GM12878 (cell line): ENCODE results near the gene ARRDC1. TPM values are rescaled to one million over a fixed set of nuclear protein-coding genes. Genes with fewer than 3 reads are reported as not detected.

ENCODE experiments used
- ATAC-seq: fragments of 200-7000 bp; cut with Tn5 transposase; 3 replicates; pipeline ENCODE4 v1.9.1; 2020; ENCODE audit warnings: mild to moderate bottlenecking, moderate library complexity
- BruUV-seq: library from RNA; stranded (reverse); fragments of 400-500 nt; replicated peaks from 2 replicates; lab custom pipeline; 2021; lab: Mats Ljungman, UMichigan
- CTCF ChIA-PET: fragments of 300-600 bp; sonication (Branson Sonifier 250); formaldehyde crosslinking; extraction: SDS; loops from one replicate; lab custom pipeline; 2021; ENCODE audit warnings: inconsistent platforms; lab: Yijun Ruan, JAX
- POLR2A ChIA-PET: fragments of 350-600 bp; formaldehyde crosslinking; extraction: SDS; loops from one replicate; lab custom pipeline; 2021; ENCODE audit warnings: inconsistent platforms; lab: Charles Lee
- RAD21 ChIA-PET: fragments of 300-600 bp; sonication (Branson Sonifier 250); formaldehyde crosslinking; loops from one replicate; lab custom pipeline; 2023; ENCODE audit warnings: antibody characterized with exemption; ENCODE audit not compliant: unreplicated experiment; lab: Charles Lee
- SMC1A ChIA-PET: fragments of 300-600 bp; sonication (Branson Sonifier 250); formaldehyde crosslinking; loops from one replicate; lab custom pipeline; 2023; ENCODE audit not compliant: unreplicated experiment, uncharacterized antibody; lab: Charles Lee
- DNase-seq: peaks from one replicate; pipeline ENCODE4 v3.0.0-alpha.2; 2011; ENCODE audit warnings: low read depth, low spot score
- FAIRE-seq: peaks from 3 replicates; lab custom pipeline; 2011; peaks lifted over from hg19 to GRCh38; lab: Jason Lieb, UNC
- H2AFZ ChIP-seq: 2 replicates; pipeline ENCODE4 v1.6.0; 2011; ENCODE audit warnings: low read depth, low read length, control low read depth; ENCODE audit not compliant: control insufficient read depth
- H3K27ac ChIP-seq: 2 replicates; pipeline ENCODE4 v1.5.1; 2011; ENCODE audit warnings: control low read depth; ENCODE audit not compliant: control insufficient read depth, insufficient read depth
- H3K27me3 ChIP-seq, 2 experiments: replicated peaks in 1 of 2; 2 replicates each; pipeline versions ENCODE4 v1.6.0 to v1.6.1; 2011; ENCODE audit warnings: low read length in 1 of 2; ENCODE audit not compliant: control insufficient read depth in 2 of 2, insufficient read depth in 2 of 2
- H3K36me3 ChIP-seq, 2 experiments: 2 replicates each; pipeline ENCODE4 v1.5.1; 2011; ENCODE audit warnings: low read length in 1 of 2; ENCODE audit not compliant: control insufficient read depth in 2 of 2, insufficient read depth in 2 of 2
- H3K4me1 ChIP-seq: 2 replicates; pipeline ENCODE4 v1.6.1; 2011; ENCODE audit warnings: mild to moderate bottlenecking, low read length, moderate library complexity, mixed read lengths; ENCODE audit not compliant: control insufficient read depth, insufficient read depth
- H3K4me2 ChIP-seq: 2 replicates; pipeline ENCODE4 v1.6.0; 2011; ENCODE audit warnings: control low read depth; ENCODE audit not compliant: control insufficient read depth, insufficient read depth
- H3K4me3 ChIP-seq: fragments of 200-600 bp; sonication (generic); 2 replicates; pipeline ENCODE4 v1.5.1; 2016
- H3K79me2 ChIP-seq: 2 replicates; pipeline ENCODE4 v1.6.0; 2011; ENCODE audit warnings: low read length; ENCODE audit not compliant: control insufficient read depth, insufficient read depth
- H3K9ac ChIP-seq: 2 replicates; pipeline ENCODE4 v1.8.0; 2011; ENCODE audit warnings: low read length, control low read depth, mixed read lengths; ENCODE audit not compliant: control insufficient read depth, insufficient read depth
- H3K9me3 ChIP-seq: replicated peaks from 3 replicates; pipeline ENCODE4 v1.5.1; 2011; ENCODE audit warnings: mild to moderate bottlenecking, low read length; ENCODE audit not compliant: control insufficient read depth, insufficient read depth
- H4K20me1 ChIP-seq: 2 replicates; pipeline ENCODE4 v1.6.0; 2011; ENCODE audit not compliant: control insufficient read depth, insufficient read depth
- BCL11A ChIP-seq: IDR thresholded peaks from 2 replicates; pipeline ENCODE4 v1.6.1; 2011; ENCODE audit warnings: low read depth, low read length
- BMI1 ChIP-seq: fragments of 450-650 bp; IDR thresholded peaks from 2 replicates; pipeline ENCODE4 v1.6.1; 2016; ENCODE audit warnings: mild to moderate bottlenecking, moderate library complexity, borderline replicate concordance
- BRCA1 ChIP-seq: IDR thresholded peaks from 2 replicates; pipeline ENCODE4 v1.6.1; 2011; ENCODE audit warnings: low read depth, low read length, improper control_type of control experiment
- CEBPZ ChIP-seq: fragments of 150-350 bp; IDR thresholded peaks from 2 replicates; pipeline ENCODE4 v1.6.1; 2016; ENCODE audit warnings: low read depth, low read length
- CREM ChIP-seq: IDR thresholded peaks from 2 replicates; pipeline ENCODE4 v1.6.1; 2014; ENCODE audit warnings: antibody characterized with exemption, low read depth
- FOS ChIP-seq: IDR thresholded peaks from 3 replicates; pipeline ENCODE4 v1.6.1; 2011; ENCODE audit warnings: borderline replicate concordance; ENCODE audit not compliant: insufficient read length; ENCODE audit errors: extremely low read depth
- IRF5 ChIP-seq: fragments of 450-650 bp; IDR thresholded peaks from 2 replicates; pipeline ENCODE4 v1.6.1; 2017; ENCODE audit warnings: borderline replicate concordance
- MEF2B ChIP-seq: fragments of 450-650 bp; IDR thresholded peaks from 2 replicates; pipeline ENCODE4 v1.6.1; 2018; ENCODE audit warnings: mild to moderate bottlenecking, moderate library complexity; ENCODE audit not compliant: partially characterized antibody, poor library complexity, severe bottlenecking
- POLR2AphosphoS5 ChIP-seq: IDR thresholded peaks from 2 replicates; pipeline ENCODE4 v1.6.1; 2011; ENCODE audit warnings: mild to moderate bottlenecking, low read length, inconsistent platforms
- REST ChIP-seq: IDR thresholded peaks from 2 replicates; pipeline ENCODE4 v1.6.1; 2012; ENCODE audit warnings: mild to moderate bottlenecking, low read depth, low read length
- SMC3 ChIP-seq: IDR thresholded peaks from 2 replicates; pipeline ENCODE4 v1.6.1; 2011; ENCODE audit warnings: low read length, improper control_type of control experiment, borderline replicate concordance
- SUZ12 ChIP-seq: fragments of 200-600 bp; sonication (generic); IDR thresholded peaks from one replicate; pipeline ENCODE4 v1.6.1; 2018; ENCODE audit warnings: antibody characterized with exemption, mild to moderate bottlenecking; ENCODE audit not compliant: unreplicated experiment
- YBX1 ChIP-seq: fragments of 450-650 bp; IDR thresholded peaks from 2 replicates; pipeline ENCODE4 v1.6.1; 2016; ENCODE audit warnings: antibody characterized with exemption
- ZNF24 ChIP-seq: fragments of 450-650 bp; IDR thresholded peaks from 2 replicates; pipeline ENCODE4 v1.6.1; 2017; ENCODE audit warnings: antibody characterized with exemption, mild to moderate bottlenecking
- WGBS: methylation state at CpG from one replicate; pipeline ENCODE4 v1.1.6; 2016; ENCODE audit warnings: low lambda C conversion rate; ENCODE audit not compliant: insufficient replicate concordance, insufficient coverage; ENCODE audit errors: missing lambda C conversion rate; 5-methylcytosine and 5-hydroxymethylcytosine counted together
- in situ Hi-C: fragments of 300-500 bp; cut with MboI; formaldehyde crosslinking; loops from 9 replicates; pipeline ENCODE4 v1.14.3; 2018; ENCODE audit warnings: mixed read lengths
- intact Hi-C: fragments of 100-400 bp; cut with micrococcal nuclease; formaldehyde crosslinking; loops from one replicate; pipeline ENCODE4 v1.14.2; 2022; ENCODE audit not compliant: unreplicated experiment
- polyA plus RNA-seq, 11 experiments: library from polyadenylated mRNA; depleted of rRNA in 4 of 11; unstranded in 6 of 11; stranded (reverse) in 5 of 11; fragments of >200 nt; fragmentation: Nextera tagmentation in 4 of 11; fragmentation: Illumina TruSeq in 1 of 11; extraction: Ambion mirVana in 4 of 11; extraction: Trizol in 1 of 11; gene quantifications; 1 replicate in 1 of 11; 2 replicates in 10 of 11; pipeline versions ENCODE4 v1.2.1 to v1.2.3, GENCODE V29; 2011 to 2016; ENCODE audit warnings: inconsistent platforms in 2 of 11, missing spikeins in 2 of 11, low read depth in 1 of 11
- total RNA-seq, 4 experiments: library from RNA; depleted of rRNA in 3 of 4; stranded (reverse); fragments of >200 nt in 3 of 4; fragmentation: Illumina TruSeq in 1 of 4; extraction: Trizol in 1 of 4; gene quantifications; 2 replicates each; pipeline versions ENCODE4 v1.2.1 to v1.2.3, GENCODE V29; 2013 to 2021

Gene ARRDC1
- total and polyA plus RNA-seq, 10 of the 15 experiments (the other 5 are each of a cell fraction or from before 2014, with no cell fraction given), result 0.23 to 34.4 (median 20.9) TPM

- H3K4me3 ChIP-seq, result peak overlapping the region; percentile 76; the same call in 1 of the 2 replicates
- CTCF ChIA-PET, result interaction anchor here (0.6 kb wide), 1 partner anchor 11 kb away, joined by 3 read pairs; the partner anchor contains the start of gene EHMT1
- FAIRE-seq (no peak), ATAC-seq (no peak), DNase-seq (no peak)
- peak overlapping the region; percentile 8; the same call in 1 of the 2 replicates for H3K9ac ChIP-seq
- H3K27me3 ChIP-seq, result no peaks in the 10 kb centered on the region
- 92% methylated on average over 17 of the region's 17 CpGs for WGBS
- H3K79me2 ChIP-seq, result peaks cover 4% of the 10 kb centered on the region
- no peaks in the 10 kb centered on the region; the same call in 1 of the 2 replicates for H4K20me1 ChIP-seq
- SMC1A ChIA-PET, result no interaction called here
- no peaks in the 10 kb centered on the region for H3K9me3 ChIP-seq
- H3K27ac ChIP-seq, result no peak overlapping the region
- in situ Hi-C loops, result no loop called here
- TSS peak; percentile 53 for BruUV-seq
- POLR2A ChIA-PET, result no interaction called here
- H3K36me3 ChIP-seq, result no peaks in the 10 kb centered on the region; a peak in 1 of 4 replicates
- peak overlapping the region; percentile 94 for H3K4me2 ChIP-seq
- no peak overlapping the region for H2AFZ ChIP-seq
- intact Hi-C loops, result no loop called here
- RAD21 ChIA-PET, result no interaction called here
- H3K4me1 ChIP-seq, result peaks cover 11% of the 10 kb centered on the region
- TF ChIP-seq MEF2B (no peak), REST (no peak), YBX1 (no peak), POLR2AphosphoS5 (no peak), BMI1 (no peak), BRCA1 (no peak), SUZ12 (no peak), ZNF24 (no peak), FOS (no peak), CREM (no peak), CEBPZ (no peak), IRF5 (no peak), BCL11A (no peak), SMC3 (no peak)
These were observed 1.8 kb downstream of the ARRDC1 start for GRCh38 chr9:137607141-137607857.
